ENCODE measurements around the gene ANKS1B.

- TF ChIP-seq SETDB1 (IDR thresholded peaks at IDR 0.05; ENCODE audit: insufficient read length, low read length) (no peak), ZNF114 (tag by site-specific recombination; IDR thresholded peaks at IDR 0.05) (no peak), ZNF19 (tag by site-specific recombination; IDR thresholded peaks at IDR 0.05; ENCODE audit: low read depth) (no peak), ZNF449 (tag by site-specific recombination; IDR thresholded peaks at IDR 0.05) (no peak), ZNF792 (tag by site-specific recombination; IDR thresholded peaks at IDR 0.05) (no peak), YY1 (tag by site-specific recombination; IDR thresholded peaks at IDR 0.05) (no peak), KLF16 (tag by site-specific recombination; IDR thresholded peaks at IDR 0.05) (no peak), ZNF501 (tag by site-specific recombination; IDR thresholded peaks at IDR 0.05) (no peak)
- TF ChIP-seq, protein P1, sequence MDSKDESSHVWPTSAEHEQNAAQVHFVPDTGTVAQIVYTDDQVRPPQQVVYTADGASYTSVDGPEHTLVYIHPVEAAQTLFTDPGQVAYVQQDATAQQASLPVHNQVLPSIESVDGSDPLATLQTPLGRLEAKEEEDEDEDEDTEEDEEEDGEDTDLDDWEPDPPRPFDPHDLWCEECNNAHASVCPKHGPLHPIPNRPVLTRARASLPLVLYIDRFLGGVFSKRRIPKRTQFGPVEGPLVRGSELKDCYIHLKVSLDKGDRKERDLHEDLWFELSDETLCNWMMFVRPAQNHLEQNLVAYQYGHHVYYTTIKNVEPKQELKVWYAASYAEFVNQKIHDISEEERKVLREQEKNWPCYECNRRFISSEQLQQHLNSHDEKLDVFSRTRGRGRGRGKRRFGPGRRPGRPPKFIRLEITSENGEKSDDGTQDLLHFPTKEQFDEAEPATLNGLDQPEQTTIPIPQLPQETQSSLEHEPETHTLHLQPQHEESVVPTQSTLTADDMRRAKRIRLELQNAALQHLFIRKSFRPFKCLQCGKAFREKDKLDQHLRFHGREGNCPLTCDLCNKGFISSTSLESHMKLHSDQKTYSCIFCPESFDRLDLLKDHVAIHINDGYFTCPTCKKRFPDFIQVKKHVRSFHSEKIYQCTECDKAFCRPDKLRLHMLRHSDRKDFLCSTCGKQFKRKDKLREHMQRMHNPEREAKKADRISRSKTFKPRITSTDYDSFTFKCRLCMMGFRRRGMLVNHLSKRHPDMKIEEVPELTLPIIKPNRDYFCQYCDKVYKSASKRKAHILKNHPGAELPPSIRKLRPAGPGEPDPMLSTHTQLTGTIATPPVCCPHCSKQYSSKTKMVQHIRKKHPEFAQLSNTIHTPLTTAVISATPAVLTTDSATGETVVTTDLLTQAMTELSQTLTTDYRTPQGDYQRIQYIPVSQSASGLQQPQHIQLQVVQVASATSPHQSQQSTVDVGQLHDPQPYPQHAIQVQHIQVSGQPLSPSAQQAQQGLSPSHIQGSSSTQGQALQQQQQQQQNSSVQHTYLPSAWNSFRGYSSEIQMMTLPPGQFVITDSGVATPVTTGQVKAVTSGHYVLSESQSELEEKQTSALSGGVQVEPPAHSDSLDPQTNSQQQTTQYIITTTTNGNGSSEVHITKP (tag by site-specific recombination; IDR thresholded peaks at IDR 0.05) = no peak
- TF ChIP-seq, protein P2, sequence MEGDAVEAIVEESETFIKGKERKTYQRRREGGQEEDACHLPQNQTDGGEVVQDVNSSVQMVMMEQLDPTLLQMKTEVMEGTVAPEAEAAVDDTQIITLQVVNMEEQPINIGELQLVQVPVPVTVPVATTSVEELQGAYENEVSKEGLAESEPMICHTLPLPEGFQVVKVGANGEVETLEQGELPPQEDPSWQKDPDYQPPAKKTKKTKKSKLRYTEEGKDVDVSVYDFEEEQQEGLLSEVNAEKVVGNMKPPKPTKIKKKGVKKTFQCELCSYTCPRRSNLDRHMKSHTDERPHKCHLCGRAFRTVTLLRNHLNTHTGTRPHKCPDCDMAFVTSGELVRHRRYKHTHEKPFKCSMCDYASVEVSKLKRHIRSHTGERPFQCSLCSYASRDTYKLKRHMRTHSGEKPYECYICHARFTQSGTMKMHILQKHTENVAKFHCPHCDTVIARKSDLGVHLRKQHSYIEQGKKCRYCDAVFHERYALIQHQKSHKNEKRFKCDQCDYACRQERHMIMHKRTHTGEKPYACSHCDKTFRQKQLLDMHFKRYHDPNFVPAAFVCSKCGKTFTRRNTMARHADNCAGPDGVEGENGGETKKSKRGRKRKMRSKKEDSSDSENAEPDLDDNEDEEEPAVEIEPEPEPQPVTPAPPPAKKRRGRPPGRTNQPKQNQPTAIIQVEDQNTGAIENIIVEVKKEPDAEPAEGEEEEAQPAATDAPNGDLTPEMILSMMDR (tag by site-specific recombination; IDR thresholded peaks at IDR 0.05) = no peak
These were observed 761.2 kb downstream of the ANKS1B start for GRCh38 chr12:99223579-99223978.

All from HEK293 (cell line).